ENCODE data around the gene SLC36A1.

Gene SLC36A1

GRCh38 chr5:151451626-151452520 is 4.5 kb downstream of the SLC36A1 start:
- no peak for DNase-seq (ENCODE audit: low read depth)

- DNase-seq (ENCODE audit: low read depth), result no peak
Measured at GRCh38 chr5:151454166-151454565, 6.8 kb downstream of the SLC36A1 start.

GRCh38 chr5:151454889-151455288 is 7.5 kb downstream of the SLC36A1 start:
- DNase-seq (ENCODE audit: low read depth), result no peak

GRCh38 chr5:151456321-151456940 is 9.0 kb downstream of the SLC36A1 start:
- DNase-seq (ENCODE audit: low read depth), result no peak

- DNase-seq (ENCODE audit: low read depth), result no peak
Measured at GRCh38 chr5:151458314-151458713, 10.9 kb downstream of the SLC36A1 start.

GRCh38 chr5:151459680-151460324 is 12.4 kb downstream of the SLC36A1 start:
- no peak for DNase-seq (ENCODE audit: low read depth)

GRCh38 chr5:151461312-151461711 is 13.9 kb downstream of the SLC36A1 start:
- DNase-seq (ENCODE audit: low read depth), result no peak

GRCh38 chr5:151463137-151464029 is 16.0 kb downstream of the SLC36A1 start:
- no peak for DNase-seq (ENCODE audit: low read depth)

- no peak for DNase-seq (ENCODE audit: low read depth)
Measured at GRCh38 chr5:151464101-151464500, 16.7 kb downstream of the SLC36A1 start.

- no peak for DNase-seq (ENCODE audit: low read depth)
Measured at GRCh38 chr5:151465476-151465875, 18.1 kb downstream of the SLC36A1 start.

- no peak for DNase-seq (ENCODE audit: low read depth)
Measured at GRCh38 chr5:151467576-151467975, 20.2 kb downstream of the SLC36A1 start.

- no peak for DNase-seq (ENCODE audit: low read depth)
Measured at GRCh38 chr5:151469386-151469785, 22.0 kb downstream of the SLC36A1 start.

GRCh38 chr5:151469992-151470391 is 22.6 kb downstream of the SLC36A1 start:
- DNase-seq (ENCODE audit: low read depth), result no peak

GRCh38 chr5:151470439-151470838 is 23.0 kb downstream of the SLC36A1 start:
- peak; percentile 36 for DNase-seq (ENCODE audit: low read depth)

GRCh38 chr5:151471276-151471675 is 23.9 kb downstream of the SLC36A1 start:
- no peak for DNase-seq (ENCODE audit: low read depth)

- DNase-seq (ENCODE audit: low read depth), result no peak
Measured at GRCh38 chr5:151474799-151475198, 27.4 kb downstream of the SLC36A1 start.

- no peak for DNase-seq (ENCODE audit: low read depth)
Measured at GRCh38 chr5:151475388-151475787, 28.0 kb downstream of the SLC36A1 start.

GRCh38 chr5:151476016-151476415 is 28.6 kb downstream of the SLC36A1 start:
- DNase-seq (ENCODE audit: low read depth), result no peak

- no peak for DNase-seq (ENCODE audit: low read depth)
Measured at GRCh38 chr5:151477101-151477500, 29.7 kb downstream of the SLC36A1 start.

GRCh38 chr5:151480384-151481293 is 33.2 kb downstream of the SLC36A1 start:
- no peak for DNase-seq (ENCODE audit: low read depth)

GRCh38 chr5:151483176-151483575 is 35.8 kb downstream of the SLC36A1 start:
- DNase-seq (ENCODE audit: low read depth), result no peak
